K562 (cell line): ENCODE data around the gene ATG4D. TPM values are rescaled to one million over a fixed set of nuclear protein-coding genes. Genes with fewer than 3 reads are reported as not detected.
A peak's percentile ranks its signal among the peaks of the same experiment; 100 is the strongest.

Experiments
- DACH1 ChIP-seq: fragments of 450-650 bp; IDR thresholded peaks from 2 replicates; pipeline ENCODE4 v1.6.1; 2018; ENCODE audit not compliant: partially characterized antibody
- DPF2 ChIP-seq: fragments of 450-650 bp; IDR thresholded peaks from 2 replicates; pipeline ENCODE4 v1.6.1; 2016
- KHSRP ChIP-seq: fragments of 450-650 bp; IDR thresholded peaks from 2 replicates; pipeline ENCODE4 v1.6.1; 2017
- NRF1 ChIP-seq, 2 experiments: fragments of 450-650 bp; IDR thresholded peaks in 1 of 2; conservative IDR thresholded peaks in 1 of 2; 2 replicates each; pipeline ENCODE4 v1.6.1; 2014; ENCODE audit warnings: mild to moderate bottlenecking in 2 of 2
- ZNF324 ChIP-seq: fragments of 250-450 bp; sonication (Bioruptor Pico); IDR thresholded peaks from 2 replicates; pipeline ENCODE4 v1.4.0; 2020; ENCODE audit warnings: mild to moderate bottlenecking
- ZNF76 ChIP-seq: fragments of 250-450 bp; sonication (Bioruptor Pico); IDR thresholded peaks from 2 replicates; pipeline ENCODE4 v1.4.0; 2020; ENCODE audit warnings: mild to moderate bottlenecking, moderate library complexity, borderline replicate concordance
- polyA plus RNA-seq, 8 experiments: library from polyadenylated mRNA; depleted of rRNA in 4 of 8; stranded (reverse) in 5 of 8; unstranded in 3 of 8; fragments of >200 nt; fragmentation: Nextera tagmentation in 2 of 8; fragmentation: Illumina TruSeq in 1 of 8; extraction: Ambion mirVana in 2 of 8; extraction: Trizol in 1 of 8; gene quantifications; 2 replicates each; pipeline versions ENCODE4 v1.2.1 to v1.2.3, GENCODE V29; 2011 to 2014; ENCODE audit warnings: inconsistent platforms in 1 of 8, missing spikeins in 1 of 8
- total RNA-seq, 7 experiments: library from RNA; depleted of rRNA in 6 of 7; stranded (reverse); fragments of >200 nt in 6 of 7; fragmentation: Illumina TruSeq in 2 of 7; extraction: Trizol in 2 of 7; gene quantifications; 2 replicates each; pipeline versions ENCODE4 v1.2.1 to v1.2.3, GENCODE V29; 2011 to 2021; ENCODE audit warnings: low replicate concordance in 1 of 7
- TF ChIP-seq, protein P1 (sequence below), 3 experiments: fragments of 200-800 bp in 1 of 3; fragments of 250-450 bp in 1 of 3; fragments of 450-650 bp in 1 of 3; sonication (Bioruptor Pico) in 1 of 3; sonication (Bioruptor generic) in 1 of 3; formaldehyde crosslinking in 1 of 3; IDR thresholded peaks; 2 replicates each; pipeline versions ENCODE4 v1.6.1 to v1.8.0; 2016 to 2022; ENCODE audit warnings: mild to moderate bottlenecking in 2 of 3, missing genetic modification characterization in 2 of 3, missing compliant biosample characterization in 1 of 3, moderate library complexity in 1 of 3
- TF ChIP-seq, protein P2 (sequence below): sonication (generic); formaldehyde crosslinking; IDR thresholded peaks from 2 replicates; pipeline ENCODE4 v1.8.1; 2023; ENCODE audit warnings: mild to moderate bottlenecking, missing genetic modification reagents
- TF ChIP-seq, protein P3 (sequence below): fragments of 450-650 bp; IDR thresholded peaks from 2 replicates; pipeline ENCODE4 v1.6.1; 2016
- TF ChIP-seq, protein P4 (sequence below): sonication (generic); formaldehyde crosslinking; IDR thresholded peaks from 2 replicates; pipeline ENCODE4 v1.8.1; 2023; ENCODE audit warnings: mild to moderate bottlenecking, missing genetic modification reagents
- TF ChIP-seq, protein P5 (sequence below): sonication (generic); formaldehyde crosslinking; IDR thresholded peaks from 2 replicates; pipeline ENCODE4 v1.8.0; 2023; ENCODE audit warnings: mild to moderate bottlenecking, missing genetic modification reagents

The ATG4D gene
- total and polyA plus RNA-seq, 9 of the 15 experiments (the other 6 are each of a cell fraction or from before 2014, with no cell fraction given): 0.51 to 66.1 (median 22.9) TPM

DNA sequence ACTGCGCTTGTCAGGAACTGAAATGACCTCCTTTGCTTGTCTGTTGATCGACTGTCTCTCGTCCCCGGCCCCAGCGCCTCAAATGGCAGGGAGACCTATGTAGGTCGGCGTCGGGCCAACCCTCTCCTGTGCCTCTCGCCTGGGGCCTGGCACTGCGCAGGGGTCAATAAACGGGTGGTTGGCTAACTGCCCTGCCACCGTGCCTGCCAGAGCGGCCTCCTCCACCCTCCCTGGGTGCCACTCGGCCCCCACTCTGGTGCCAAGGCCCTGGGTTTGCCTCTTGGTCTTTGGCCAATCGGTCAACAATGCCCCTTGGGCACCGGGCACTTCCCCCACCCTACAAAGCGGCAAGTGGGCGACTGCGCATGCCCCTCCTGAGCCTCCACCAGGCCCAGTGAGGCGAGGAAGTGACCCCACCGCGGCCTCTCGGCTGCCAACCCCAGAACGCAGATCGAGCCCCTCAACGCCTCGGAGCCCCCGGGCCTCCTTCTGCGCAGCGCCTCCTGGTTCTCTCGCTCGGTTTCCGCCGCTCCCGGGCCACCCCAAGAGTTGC is 41.7 kb upstream of the ATG4D start (continued):
- TF ChIP-seq, protein P1, sequence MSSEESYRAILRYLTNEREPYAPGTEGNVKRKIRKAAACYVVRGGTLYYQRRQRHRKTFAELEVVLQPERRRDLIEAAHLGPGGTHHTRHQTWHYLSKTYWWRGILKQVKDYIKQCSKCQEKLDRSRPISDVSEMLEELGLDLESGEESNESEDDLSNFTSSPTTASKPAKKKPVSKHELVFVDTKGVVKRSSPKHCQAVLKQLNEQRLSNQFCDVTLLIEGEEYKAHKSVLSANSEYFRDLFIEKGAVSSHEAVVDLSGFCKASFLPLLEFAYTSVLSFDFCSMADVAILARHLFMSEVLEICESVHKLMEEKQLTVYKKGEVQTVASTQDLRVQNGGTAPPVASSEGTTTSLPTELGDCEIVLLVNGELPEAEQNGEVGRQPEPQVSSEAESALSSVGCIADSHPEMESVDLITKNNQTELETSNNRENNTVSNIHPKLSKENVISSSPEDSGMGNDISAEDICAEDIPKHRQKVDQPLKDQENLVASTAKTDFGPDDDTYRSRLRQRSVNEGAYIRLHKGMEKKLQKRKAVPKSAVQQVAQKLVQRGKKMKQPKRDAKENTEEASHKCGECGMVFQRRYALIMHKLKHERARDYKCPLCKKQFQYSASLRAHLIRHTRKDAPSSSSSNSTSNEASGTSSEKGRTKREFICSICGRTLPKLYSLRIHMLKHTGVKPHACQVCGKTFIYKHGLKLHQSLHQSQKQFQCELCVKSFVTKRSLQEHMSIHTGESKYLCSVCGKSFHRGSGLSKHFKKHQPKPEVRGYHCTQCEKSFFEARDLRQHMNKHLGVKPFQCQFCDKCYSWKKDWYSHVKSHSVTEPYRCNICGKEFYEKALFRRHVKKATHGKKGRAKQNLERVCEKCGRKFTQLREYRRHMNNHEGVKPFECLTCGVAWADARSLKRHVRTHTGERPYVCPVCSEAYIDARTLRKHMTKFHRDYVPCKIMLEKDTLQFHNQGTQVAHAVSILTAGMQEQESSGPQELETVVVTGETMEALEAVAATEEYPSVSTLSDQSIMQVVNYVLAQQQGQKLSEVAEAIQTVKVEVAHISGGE (CRISPR knock-in tag; IDR thresholded peaks at IDR 0.05): no peak
- TF ChIP-seq DACH1 (no peak), DPF2 (peak; percentile 9; the same call in 1 of the 2 replicates), NRF1 (conservative IDR thresholded peaks at IDR 0.05 in 1 of 2, IDR thresholded peaks at IDR 0.05 in 1 of 2) (no peak; a peak in 2 of 4 replicates), ZNF324 (CRISPR knock-in tag) (no peak), KHSRP (no peak), ZNF76 (CRISPR knock-in tag) (no peak)
- TF ChIP-seq, protein P2, sequence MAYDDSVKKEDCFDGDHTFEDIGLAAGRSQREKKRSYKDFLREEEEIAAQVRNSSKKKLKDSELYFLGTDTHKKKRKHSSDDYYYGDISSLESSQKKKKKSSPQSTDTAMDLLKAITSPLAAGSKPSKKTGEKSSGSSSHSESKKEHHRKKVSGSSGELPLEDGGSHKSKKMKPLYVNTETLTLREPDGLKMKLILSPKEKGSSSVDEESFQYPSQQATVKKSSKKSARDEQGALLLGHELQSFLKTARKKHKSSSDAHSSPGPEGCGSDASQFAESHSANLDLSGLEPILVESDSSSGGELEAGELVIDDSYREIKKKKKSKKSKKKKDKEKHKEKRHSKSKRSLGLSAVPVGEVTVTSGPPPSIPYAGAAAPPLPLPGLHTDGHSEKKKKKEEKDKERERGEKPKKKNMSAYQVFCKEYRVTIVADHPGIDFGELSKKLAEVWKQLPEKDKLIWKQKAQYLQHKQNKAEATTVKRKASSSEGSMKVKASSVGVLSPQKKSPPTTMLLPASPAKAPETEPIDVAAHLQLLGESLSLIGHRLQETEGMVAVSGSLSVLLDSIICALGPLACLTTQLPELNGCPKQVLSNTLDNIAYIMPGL: 0 out of 2 replicates have a peak, but pooled peaks have one; percentile 64
- TF ChIP-seq, protein P3, sequence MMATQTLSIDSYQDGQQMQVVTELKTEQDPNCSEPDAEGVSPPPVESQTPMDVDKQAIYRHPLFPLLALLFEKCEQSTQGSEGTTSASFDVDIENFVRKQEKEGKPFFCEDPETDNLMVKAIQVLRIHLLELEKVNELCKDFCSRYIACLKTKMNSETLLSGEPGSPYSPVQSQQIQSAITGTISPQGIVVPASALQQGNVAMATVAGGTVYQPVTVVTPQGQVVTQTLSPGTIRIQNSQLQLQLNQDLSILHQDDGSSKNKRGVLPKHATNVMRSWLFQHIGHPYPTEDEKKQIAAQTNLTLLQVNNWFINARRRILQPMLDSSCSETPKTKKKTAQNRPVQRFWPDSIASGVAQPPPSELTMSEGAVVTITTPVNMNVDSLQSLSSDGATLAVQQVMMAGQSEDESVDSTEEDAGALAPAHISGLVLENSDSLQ: peak; percentile 47; the same call in 1 of the 2 replicates
- TF ChIP-seq, protein P4, sequence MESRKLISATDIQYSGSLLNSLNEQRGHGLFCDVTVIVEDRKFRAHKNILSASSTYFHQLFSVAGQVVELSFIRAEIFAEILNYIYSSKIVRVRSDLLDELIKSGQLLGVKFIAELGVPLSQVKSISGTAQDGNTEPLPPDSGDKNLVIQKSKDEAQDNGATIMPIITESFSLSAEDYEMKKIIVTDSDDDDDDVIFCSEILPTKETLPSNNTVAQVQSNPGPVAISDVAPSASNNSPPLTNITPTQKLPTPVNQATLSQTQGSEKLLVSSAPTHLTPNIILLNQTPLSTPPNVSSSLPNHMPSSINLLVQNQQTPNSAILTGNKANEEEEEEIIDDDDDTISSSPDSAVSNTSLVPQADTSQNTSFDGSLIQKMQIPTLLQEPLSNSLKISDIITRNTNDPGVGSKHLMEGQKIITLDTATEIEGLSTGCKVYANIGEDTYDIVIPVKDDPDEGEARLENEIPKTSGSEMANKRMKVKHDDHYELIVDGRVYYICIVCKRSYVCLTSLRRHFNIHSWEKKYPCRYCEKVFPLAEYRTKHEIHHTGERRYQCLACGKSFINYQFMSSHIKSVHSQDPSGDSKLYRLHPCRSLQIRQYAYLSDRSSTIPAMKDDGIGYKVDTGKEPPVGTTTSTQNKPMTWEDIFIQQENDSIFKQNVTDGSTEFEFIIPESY (CRISPR knock-in tag): no peak
- TF ChIP-seq, protein P5, sequence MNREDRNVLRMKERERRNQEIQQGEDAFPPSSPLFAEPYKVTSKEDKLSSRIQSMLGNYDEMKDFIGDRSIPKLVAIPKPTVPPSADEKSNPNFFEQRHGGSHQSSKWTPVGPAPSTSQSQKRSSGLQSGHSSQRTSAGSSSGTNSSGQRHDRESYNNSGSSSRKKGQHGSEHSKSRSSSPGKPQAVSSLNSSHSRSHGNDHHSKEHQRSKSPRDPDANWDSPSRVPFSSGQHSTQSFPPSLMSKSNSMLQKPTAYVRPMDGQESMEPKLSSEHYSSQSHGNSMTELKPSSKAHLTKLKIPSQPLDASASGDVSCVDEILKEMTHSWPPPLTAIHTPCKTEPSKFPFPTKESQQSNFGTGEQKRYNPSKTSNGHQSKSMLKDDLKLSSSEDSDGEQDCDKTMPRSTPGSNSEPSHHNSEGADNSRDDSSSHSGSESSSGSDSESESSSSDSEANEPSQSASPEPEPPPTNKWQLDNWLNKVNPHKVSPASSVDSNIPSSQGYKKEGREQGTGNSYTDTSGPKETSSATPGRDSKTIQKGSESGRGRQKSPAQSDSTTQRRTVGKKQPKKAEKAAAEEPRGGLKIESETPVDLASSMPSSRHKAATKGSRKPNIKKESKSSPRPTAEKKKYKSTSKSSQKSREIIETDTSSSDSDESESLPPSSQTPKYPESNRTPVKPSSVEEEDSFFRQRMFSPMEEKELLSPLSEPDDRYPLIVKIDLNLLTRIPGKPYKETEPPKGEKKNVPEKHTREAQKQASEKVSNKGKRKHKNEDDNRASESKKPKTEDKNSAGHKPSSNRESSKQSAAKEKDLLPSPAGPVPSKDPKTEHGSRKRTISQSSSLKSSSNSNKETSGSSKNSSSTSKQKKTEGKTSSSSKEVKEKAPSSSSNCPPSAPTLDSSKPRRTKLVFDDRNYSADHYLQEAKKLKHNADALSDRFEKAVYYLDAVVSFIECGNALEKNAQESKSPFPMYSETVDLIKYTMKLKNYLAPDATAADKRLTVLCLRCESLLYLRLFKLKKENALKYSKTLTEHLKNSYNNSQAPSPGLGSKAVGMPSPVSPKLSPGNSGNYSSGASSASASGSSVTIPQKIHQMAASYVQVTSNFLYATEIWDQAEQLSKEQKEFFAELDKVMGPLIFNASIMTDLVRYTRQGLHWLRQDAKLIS: 0 out of 2 replicates have a peak, but pooled peaks have one; percentile 11
